Measurements from ENCODE around the gene BOLA3.
A peak's percentile ranks its signal among the peaks of the same experiment; 100 is the strongest.

Gene BOLA3

DNA sequence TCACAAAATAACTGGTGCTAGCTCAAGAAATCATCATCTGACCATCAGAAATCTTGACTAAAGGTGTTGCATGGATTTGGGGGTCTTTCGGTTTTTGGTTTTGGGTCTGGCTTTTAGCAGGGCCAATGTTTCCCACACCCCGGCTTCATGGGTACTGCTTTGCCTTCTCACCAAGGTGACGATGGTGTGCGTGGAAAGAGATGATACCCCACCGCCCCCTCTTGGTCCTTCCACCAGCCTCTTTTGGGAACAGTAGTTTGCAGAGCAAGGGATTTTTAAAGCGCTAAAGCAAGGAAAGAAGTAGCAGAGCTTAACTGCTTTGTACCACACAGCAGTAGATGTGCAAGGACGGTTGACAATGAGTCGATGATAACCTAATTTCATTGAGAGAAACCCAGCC, 42.3 kb downstream of the BOLA3 start:
- no peak overlapping the region for H3K27ac ChIP-seq
- ChIA-PET CTCF (interaction anchor here (0.6 kb wide), 1 partner anchor 260 kb away, joined by 3 read pairs; no protein-coding TSS in a partner anchor), POLR2A (ENCODE audit: low non-redundant PET) (no interaction called here)
- TF ChIP-seq, protein P1, sequence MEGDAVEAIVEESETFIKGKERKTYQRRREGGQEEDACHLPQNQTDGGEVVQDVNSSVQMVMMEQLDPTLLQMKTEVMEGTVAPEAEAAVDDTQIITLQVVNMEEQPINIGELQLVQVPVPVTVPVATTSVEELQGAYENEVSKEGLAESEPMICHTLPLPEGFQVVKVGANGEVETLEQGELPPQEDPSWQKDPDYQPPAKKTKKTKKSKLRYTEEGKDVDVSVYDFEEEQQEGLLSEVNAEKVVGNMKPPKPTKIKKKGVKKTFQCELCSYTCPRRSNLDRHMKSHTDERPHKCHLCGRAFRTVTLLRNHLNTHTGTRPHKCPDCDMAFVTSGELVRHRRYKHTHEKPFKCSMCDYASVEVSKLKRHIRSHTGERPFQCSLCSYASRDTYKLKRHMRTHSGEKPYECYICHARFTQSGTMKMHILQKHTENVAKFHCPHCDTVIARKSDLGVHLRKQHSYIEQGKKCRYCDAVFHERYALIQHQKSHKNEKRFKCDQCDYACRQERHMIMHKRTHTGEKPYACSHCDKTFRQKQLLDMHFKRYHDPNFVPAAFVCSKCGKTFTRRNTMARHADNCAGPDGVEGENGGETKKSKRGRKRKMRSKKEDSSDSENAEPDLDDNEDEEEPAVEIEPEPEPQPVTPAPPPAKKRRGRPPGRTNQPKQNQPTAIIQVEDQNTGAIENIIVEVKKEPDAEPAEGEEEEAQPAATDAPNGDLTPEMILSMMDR (conservative IDR thresholded peaks at IDR 0.05; ENCODE audit: low read depth), result no peak
- DNase-seq (ENCODE audit: low spot score), result no peak

DNA sequence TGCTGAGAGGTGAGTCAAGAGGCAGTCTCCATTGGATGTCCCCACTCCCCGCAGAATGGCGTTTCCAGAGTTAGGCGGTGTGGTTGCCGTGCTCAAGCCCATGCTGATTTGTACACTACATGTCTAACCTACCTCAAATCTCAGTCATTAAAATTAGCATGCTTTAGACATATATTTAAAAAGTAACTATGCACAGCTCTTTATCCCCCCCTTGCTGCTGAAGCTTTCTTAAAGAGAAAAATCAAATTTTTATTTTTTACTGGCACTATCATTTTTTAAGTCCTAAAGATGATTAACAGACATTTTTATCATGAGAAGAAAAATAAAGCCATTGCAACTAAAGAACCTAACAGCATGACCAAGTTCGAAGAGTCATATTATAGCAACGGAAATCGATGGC, 42.9 kb downstream of the BOLA3 start:
- ChIA-PET CTCF (no interaction called here), POLR2A (ENCODE audit: low non-redundant PET) (no interaction called here)
- DNase-seq (ENCODE audit: low spot score), result no peak
- TF ChIP-seq, protein P1 (conservative IDR thresholded peaks at IDR 0.05; ENCODE audit: low read depth), result no peak
- no peak overlapping the region for H3K27ac ChIP-seq

DNA sequence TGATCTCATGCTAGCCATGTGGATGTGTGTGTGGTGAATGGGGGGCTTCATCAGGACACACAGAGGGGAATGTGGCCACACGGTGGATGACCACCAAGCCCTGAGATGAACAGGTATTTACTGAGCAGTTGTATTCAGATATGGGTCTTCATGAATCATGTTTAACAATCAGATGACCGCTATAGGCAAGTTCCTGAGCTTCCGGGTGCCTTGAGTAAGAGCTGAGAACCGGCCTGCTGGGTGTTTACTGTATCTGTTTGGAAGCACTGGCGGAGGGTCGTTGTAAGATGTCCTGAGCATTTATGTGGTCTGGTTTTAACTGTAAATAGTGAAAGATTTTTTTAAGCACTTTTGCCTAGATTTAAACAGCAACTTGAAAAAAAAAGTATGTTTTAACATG, 43.9 kb downstream of the BOLA3 start:
- ChIA-PET CTCF (interaction anchor here (0.7 to 1.0 kb wide), 2 partner anchors 30 to 102 kb away, joined by 3 read pairs; no protein-coding TSS in a partner anchor), POLR2A (ENCODE audit: low non-redundant PET) (no interaction called here)
- DNase-seq (ENCODE audit: low spot score), result no peak
- TF ChIP-seq, protein P1 (conservative IDR thresholded peaks at IDR 0.05; ENCODE audit: low read depth), result no peak
- no peak overlapping the region for H3K27ac ChIP-seq

- no peak for DNase-seq (ENCODE audit: low spot score)
- ChIA-PET CTCF (interaction anchor here (0.6 kb wide), 1 partner anchor 1667 kb away, joined by 3 read pairs; no protein-coding TSS in a partner anchor), POLR2A (ENCODE audit: low non-redundant PET) (no interaction called here)
- H3K27ac ChIP-seq, result no peak overlapping the region
- TF ChIP-seq, protein P1 (conservative IDR thresholded peaks at IDR 0.05; ENCODE audit: low read depth), result no peak
These were observed 45.2 kb downstream of the BOLA3 start for GRCh38 chr2:74102516-74102915.

GRCh38 chr2:74101574-74102300, 46.0 kb downstream of the BOLA3 start:
- no peak overlapping the region for H3K27ac ChIP-seq
- POLR2A ChIA-PET (ENCODE audit: low non-redundant PET), result no interaction called here
- no peak for DNase-seq (ENCODE audit: low spot score)
- CTCF ChIA-PET, result no interaction called here
- TF ChIP-seq, protein P1 (conservative IDR thresholded peaks at IDR 0.05; ENCODE audit: low read depth), result no peak

GRCh38 chr2:74100254-74101216, 47.2 kb downstream of the BOLA3 start:
- ChIA-PET POLR2A (ENCODE audit: low non-redundant PET) (no interaction called here), CTCF (interaction anchor here (0.7 kb wide), 1 partner anchor 64 kb away, joined by 4 read pairs; no protein-coding TSS in a partner anchor)
- TF ChIP-seq, protein P1 (conservative IDR thresholded peaks at IDR 0.05; ENCODE audit: low read depth), result no peak
- peak overlapping the region; percentile 52 for H3K27ac ChIP-seq
- no peak for DNase-seq (ENCODE audit: low spot score)

Measured in RWPE1 (cell line).